Stomach smooth muscle (tissue), 2 donors: Measurements from ENCODE around the gene NDC80.
"Not testable (repeated sequence)": the region's sequence is repeated elsewhere in the genome, so short reads cannot be mapped to it uniquely, and the experiment has no call there.

Experiments used
- H3K27ac ChIP-seq: one replicate; pipeline ENCODE4 v1.7.0; 2013; ENCODE audit warnings: mild to moderate bottlenecking, low read length, inconsistent platforms
- H3K27me3 ChIP-seq, 2 donors: one replicate each; pipeline ENCODE4 v1.7.0; 2013; ENCODE audit warnings: low read length in 2 of 2; ENCODE audit not compliant: insufficient read depth in 2 of 2, control insufficient read depth in 1 of 2
- H3K36me3 ChIP-seq, 2 donors: one replicate each; pipeline ENCODE4 v1.7.0; 2013; ENCODE audit warnings: low read length in 2 of 2; ENCODE audit not compliant: control insufficient read depth in 2 of 2, insufficient read depth in 2 of 2
- H3K4me1 ChIP-seq: one replicate; pipeline ENCODE4 v1.7.0; 2013; ENCODE audit warnings: low read length; ENCODE audit not compliant: control insufficient read depth, insufficient read depth
- H3K4me3 ChIP-seq, 2 donors: one replicate each; pipeline ENCODE4 v1.7.0; 2013; ENCODE audit warnings: low read length in 2 of 2
- H3K9ac ChIP-seq, 2 donors: one replicate each; pipeline ENCODE4 v1.7.0; 2013; ENCODE audit warnings: low read length in 2 of 2, mild to moderate bottlenecking in 1 of 2
- H3K9me3 ChIP-seq, 2 donors: one replicate each; pipeline ENCODE4 v1.7.0; 2013; ENCODE audit warnings: low read length in 2 of 2; ENCODE audit not compliant: control insufficient read depth in 2 of 2
- donor health status: healthy.
- donor health status: Pancreatic carcinoma.

The NDC80 gene

GRCh38 chr18:2571200-2572170 is at the start of gene NDC80, which contains the start of gene METTL4:
TSS of gene NDC80 (plus strand) at chr18:2571557. CDS start at chr18:2572986, 1,429 bp downstream.
TSS of gene METTL4 (minus strand) at chr18:2571505. CDS start at chr18:2567216, 4,289 bp downstream.
- Histone ChIP-seq H3K36me3 (peaks cover 3% of the 10 kb centered on the region in 2 donors), H3K9ac (peak within 1 kb of the TSS; percentile 95 to 99), H3K4me1 (peaks cover 10% of the 10 kb centered on the region), H3K27me3 (no peaks in the 10 kb centered on the region), H3K4me3 (peak within 1 kb of the TSS; percentile 92 to 97), H3K27ac (peak within 1 kb of the TSS; percentile 98), H3K9me3 (no peaks in the 10 kb centered on the region)

- Histone ChIP-seq H3K36me3 (no peaks in the 10 kb centered on the region), H3K27ac (no peak overlapping the region), H3K27me3 (no peaks in the 10 kb centered on the region), H3K4me3 (no peak overlapping the region), H3K4me1 (no peaks in the 10 kb centered on the region), H3K9me3 (no peaks in the 10 kb centered on the region), H3K9ac (no peak overlapping the region)
These were observed 49.2 kb upstream of the NDC80 start for GRCh38 chr18:2522112-2522511.

GRCh38 chr18:2524794-2525198 is 46.6 kb upstream of the NDC80 start:
- H3K27me3 ChIP-seq, H3K4me3 ChIP-seq, H3K4me1 ChIP-seq, H3K36me3 ChIP-seq, H3K9me3 ChIP-seq, H3K9ac ChIP-seq, H3K27ac ChIP-seq: not testable (repeated sequence)

- Histone ChIP-seq H3K36me3 (no peaks in the 10 kb centered on the region), H3K9ac (no peak overlapping the region), H3K9me3 (no peaks in the 10 kb centered on the region)
These were observed 45.0 kb upstream of the NDC80 start for GRCh38 chr18:2526329-2526728.

GRCh38 chr18:2529154-2529553 is 42.2 kb upstream of the NDC80 start:
- Histone ChIP-seq H3K9me3 (no peaks in the 10 kb centered on the region), H3K4me1 (no peaks in the 10 kb centered on the region), H3K4me3 (no peak overlapping the region), H3K27me3 (no peaks in the 10 kb centered on the region), H3K27ac (no peak overlapping the region), H3K9ac (no peak overlapping the region), H3K36me3 (no peaks in the 10 kb centered on the region)

More at GRCh38 chr18:2526329-2526728, 45.0 kb upstream of the NDC80 start:
- Histone ChIP-seq H3K27me3 (no peaks in the 10 kb centered on the region), H3K4me1 (no peaks in the 10 kb centered on the region), H3K4me3 (no peak overlapping the region), H3K27ac (no peak overlapping the region)

- Histone ChIP-seq H3K27ac (no peak overlapping the region), H3K27me3 (no peaks in the 10 kb centered on the region), H3K36me3 (peaks cover 0 to 4% of the 10 kb centered on the region in 2 donors), H3K4me3 (no peak overlapping the region), H3K9me3 (no peaks in the 10 kb centered on the region), H3K9ac (no peak overlapping the region), H3K4me1 (no peaks in the 10 kb centered on the region)
These were observed 39.6 kb upstream of the NDC80 start for GRCh38 chr18:2531751-2532150.

- Histone ChIP-seq H3K27ac (no peak overlapping the region), H3K4me1 (no peaks in the 10 kb centered on the region), H3K4me3 (no peak overlapping the region), H3K9me3 (no peaks in the 10 kb centered on the region), H3K27me3 (no peaks in the 10 kb centered on the region), H3K36me3 (peaks cover 0 to 4% of the 10 kb centered on the region in 2 donors), H3K9ac (no peak overlapping the region)
These were observed 38.6 kb upstream of the NDC80 start for GRCh38 chr18:2532797-2533196.

GRCh38 chr18:2534906-2535305 is 36.5 kb upstream of the NDC80 start:
- no peak overlapping the region for H3K9ac ChIP-seq
- no peaks in the 10 kb centered on the region for H3K27me3 ChIP-seq
- peaks cover 0 to 4% of the 10 kb centered on the region in 2 donors for H3K36me3 ChIP-seq
- H3K27ac ChIP-seq, result no peak overlapping the region
- H3K4me1 ChIP-seq, result no peaks in the 10 kb centered on the region
- H3K4me3 ChIP-seq, result no peak overlapping the region
- no peaks in the 10 kb centered on the region for H3K9me3 ChIP-seq

GRCh38 chr18:2535419-2535910 is 35.9 kb upstream of the NDC80 start:
- H3K4me1 ChIP-seq, result no peaks in the 10 kb centered on the region
- no peaks in the 10 kb centered on the region for H3K27me3 ChIP-seq
- H3K4me3 ChIP-seq, result no peak overlapping the region
- no peak overlapping the region for H3K9ac ChIP-seq
- peaks cover 0 to 4% of the 10 kb centered on the region in 2 donors for H3K36me3 ChIP-seq
- no peaks in the 10 kb centered on the region for H3K9me3 ChIP-seq
- H3K27ac ChIP-seq, result no peak overlapping the region

GRCh38 chr18:2536063-2536462 is 35.3 kb upstream of the NDC80 start:
- H3K4me3 ChIP-seq, result no peak overlapping the region
- peaks cover 0 to 4% of the 10 kb centered on the region in 2 donors for H3K36me3 ChIP-seq
- no peak overlapping the region for H3K27ac ChIP-seq
- H3K9ac ChIP-seq, result no peak overlapping the region
- H3K4me1 ChIP-seq, result no peaks in the 10 kb centered on the region
- no peaks in the 10 kb centered on the region for H3K9me3 ChIP-seq
- no peaks in the 10 kb centered on the region for H3K27me3 ChIP-seq

- Histone ChIP-seq H3K36me3 (peaks cover 0 to 4% of the 10 kb centered on the region in 2 donors), H3K27me3 (no peaks in the 10 kb centered on the region), H3K27ac (no peak overlapping the region), H3K4me1 (no peaks in the 10 kb centered on the region), H3K9me3 (no peaks in the 10 kb centered on the region), H3K9ac (no peak overlapping the region), H3K4me3 (no peak overlapping the region)
These were observed 34.9 kb upstream of the NDC80 start for GRCh38 chr18:2536493-2536892.
